DOHH2 (cell line): ENCODE results near the gene DYRK1A.

Source experiments
- EZH2phosphoT487 ChIP-seq: fragments of 200-600 bp; sonication (generic); IDR thresholded peaks from 2 replicates; pipeline ENCODE4 v1.6.1; 2017; ENCODE audit warnings: borderline replicate concordance, mild to moderate bottlenecking, antibody characterized with exemption, low read length, moderate library complexity, mixed read lengths
- TF ChIP-seq, protein P1 (sequence below): fragments of 200-600 bp; sonication (generic); IDR thresholded peaks from one replicate; pipeline ENCODE4 v1.5.1; 2014; ENCODE audit warnings: antibody characterized with exemption, mild to moderate bottlenecking, low read depth, low read length; ENCODE audit not compliant: poor library complexity, severe bottlenecking

DNA sequence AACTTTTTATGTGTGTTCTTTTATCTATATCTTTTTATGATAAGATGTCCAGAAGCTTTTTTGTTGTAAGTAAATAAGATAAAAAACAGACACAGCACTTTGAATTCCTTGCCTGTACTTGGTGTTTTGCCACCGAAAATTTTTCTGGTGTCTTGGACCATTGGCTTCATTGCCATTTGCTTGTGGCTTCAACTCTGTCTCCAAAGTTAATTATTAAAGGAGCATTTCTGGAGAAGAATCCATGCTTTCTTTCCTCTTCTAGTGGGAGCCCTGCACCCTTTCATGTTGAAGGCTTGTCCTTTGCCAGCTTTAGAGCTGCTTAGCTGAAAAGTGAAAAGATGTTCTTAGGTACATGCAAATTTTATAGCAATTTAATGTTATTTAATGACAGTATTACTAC is 112.2 kb downstream of the DYRK1A start:
- TF ChIP-seq, protein P1, sequence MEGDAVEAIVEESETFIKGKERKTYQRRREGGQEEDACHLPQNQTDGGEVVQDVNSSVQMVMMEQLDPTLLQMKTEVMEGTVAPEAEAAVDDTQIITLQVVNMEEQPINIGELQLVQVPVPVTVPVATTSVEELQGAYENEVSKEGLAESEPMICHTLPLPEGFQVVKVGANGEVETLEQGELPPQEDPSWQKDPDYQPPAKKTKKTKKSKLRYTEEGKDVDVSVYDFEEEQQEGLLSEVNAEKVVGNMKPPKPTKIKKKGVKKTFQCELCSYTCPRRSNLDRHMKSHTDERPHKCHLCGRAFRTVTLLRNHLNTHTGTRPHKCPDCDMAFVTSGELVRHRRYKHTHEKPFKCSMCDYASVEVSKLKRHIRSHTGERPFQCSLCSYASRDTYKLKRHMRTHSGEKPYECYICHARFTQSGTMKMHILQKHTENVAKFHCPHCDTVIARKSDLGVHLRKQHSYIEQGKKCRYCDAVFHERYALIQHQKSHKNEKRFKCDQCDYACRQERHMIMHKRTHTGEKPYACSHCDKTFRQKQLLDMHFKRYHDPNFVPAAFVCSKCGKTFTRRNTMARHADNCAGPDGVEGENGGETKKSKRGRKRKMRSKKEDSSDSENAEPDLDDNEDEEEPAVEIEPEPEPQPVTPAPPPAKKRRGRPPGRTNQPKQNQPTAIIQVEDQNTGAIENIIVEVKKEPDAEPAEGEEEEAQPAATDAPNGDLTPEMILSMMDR = no peak
- no peak for TF ChIP-seq EZH2phosphoT487
